ENCODE results near the gene RYR3.
"Not testable (repeated sequence)": the region's sequence is repeated elsewhere in the genome, so short reads cannot be mapped to it uniquely, and the experiment has no call there.

RYR3 gene

GRCh38 chr15:33547876-33548275 lies 237.1 kb downstream of the RYR3 start:
- no peaks in the 10 kb centered on the region for H3K9me3 ChIP-seq (ENCODE audit: control insufficient read depth, insufficient read depth, low read length)
- no peak overlapping the region for H3K9ac ChIP-seq (ENCODE audit: low read depth, low read length)
- H3K4me1 ChIP-seq (ENCODE audit: insufficient read depth, low read length): peaks cover 3% of the 10 kb centered on the region; the same call in 1 of the 2 replicates
- no peaks in the 10 kb centered on the region for H3K36me3 ChIP-seq (ENCODE audit: insufficient read depth, low read length)

- no peaks in the 10 kb centered on the region for H3K9me3 ChIP-seq (ENCODE audit: control insufficient read depth, insufficient read depth, low read length)
- H3K9ac ChIP-seq (ENCODE audit: low read depth, low read length): no peak overlapping the region
- H3K4me1 ChIP-seq (ENCODE audit: insufficient read depth, low read length): peaks cover 3% of the 10 kb centered on the region; the same call in 1 of the 2 replicates
- no peaks in the 10 kb centered on the region for H3K36me3 ChIP-seq (ENCODE audit: insufficient read depth, low read length)
Observed at GRCh38 chr15:33551860-33552259, 241.1 kb downstream of the RYR3 start.

GRCh38 chr15:33553157-33553556 lies 242.4 kb downstream of the RYR3 start:
- Histone ChIP-seq H3K9me3 (ENCODE audit: control insufficient read depth, insufficient read depth, low read length) (no peaks in the 10 kb centered on the region), H3K36me3 (ENCODE audit: insufficient read depth, low read length) (no peaks in the 10 kb centered on the region), H3K4me1 (ENCODE audit: insufficient read depth, low read length) (peaks cover 3% of the 10 kb centered on the region; the same call in 1 of the 2 replicates), H3K9ac (ENCODE audit: low read depth, low read length) (no peak overlapping the region)

- Histone ChIP-seq H3K4me1 (ENCODE audit: insufficient read depth, low read length) (peaks cover 24% of the 10 kb centered on the region), H3K9ac (ENCODE audit: low read depth, low read length) (no peak overlapping the region; the same call in 1 of the 2 replicates), H3K36me3 (ENCODE audit: insufficient read depth, low read length) (no peaks in the 10 kb centered on the region), H3K9me3 (ENCODE audit: control insufficient read depth, insufficient read depth, low read length) (no peaks in the 10 kb centered on the region)
Observed at GRCh38 chr15:33559207-33559890, 248.6 kb downstream of the RYR3 start.

GRCh38 chr15:33561407-33561806 lies 250.6 kb downstream of the RYR3 start:
- Histone ChIP-seq H3K4me1 (ENCODE audit: insufficient read depth, low read length) (peaks cover 24% of the 10 kb centered on the region), H3K9ac (ENCODE audit: low read depth, low read length) (no peak overlapping the region), H3K9me3 (ENCODE audit: control insufficient read depth, insufficient read depth, low read length) (no peaks in the 10 kb centered on the region), H3K36me3 (ENCODE audit: insufficient read depth, low read length) (no peaks in the 10 kb centered on the region)

GRCh38 chr15:33561967-33562366 lies 251.2 kb downstream of the RYR3 start:
- Histone ChIP-seq H3K9ac (ENCODE audit: low read depth, low read length) (no peak overlapping the region), H3K9me3 (ENCODE audit: control insufficient read depth, insufficient read depth, low read length) (no peaks in the 10 kb centered on the region), H3K4me1 (ENCODE audit: insufficient read depth, low read length) (peaks cover 24% of the 10 kb centered on the region), H3K36me3 (ENCODE audit: insufficient read depth, low read length) (no peaks in the 10 kb centered on the region)

GRCh38 chr15:33565094-33565493 lies 254.3 kb downstream of the RYR3 start:
- no peaks in the 10 kb centered on the region for H3K9me3 ChIP-seq (ENCODE audit: control insufficient read depth, insufficient read depth, low read length)
- no peaks in the 10 kb centered on the region for H3K36me3 ChIP-seq (ENCODE audit: insufficient read depth, low read length)
- H3K4me1 ChIP-seq (ENCODE audit: insufficient read depth, low read length): peaks cover 11% of the 10 kb centered on the region

GRCh38 chr15:33567652-33568051 lies 256.9 kb downstream of the RYR3 start:
- no peak overlapping the region for H3K9ac ChIP-seq (ENCODE audit: low read depth, low read length)
- no peaks in the 10 kb centered on the region for H3K4me1 ChIP-seq (ENCODE audit: insufficient read depth, low read length)
- no peaks in the 10 kb centered on the region for H3K36me3 ChIP-seq (ENCODE audit: insufficient read depth, low read length)
- no peaks in the 10 kb centered on the region for H3K9me3 ChIP-seq (ENCODE audit: control insufficient read depth, insufficient read depth, low read length)

More at GRCh38 chr15:33565094-33565493, 254.3 kb downstream of the RYR3 start:
- H3K9ac ChIP-seq (ENCODE audit: low read depth, low read length): no peak overlapping the region

- H3K36me3 ChIP-seq (ENCODE audit: insufficient read depth, low read length): no peaks in the 10 kb centered on the region
- no peak overlapping the region for H3K9ac ChIP-seq (ENCODE audit: low read depth, low read length)
- H3K9me3 ChIP-seq (ENCODE audit: control insufficient read depth, insufficient read depth, low read length): no peaks in the 10 kb centered on the region
- no peaks in the 10 kb centered on the region for H3K4me1 ChIP-seq (ENCODE audit: insufficient read depth, low read length)
Observed at GRCh38 chr15:33569036-33569435, 258.3 kb downstream of the RYR3 start.

- H3K36me3 ChIP-seq (ENCODE audit: insufficient read depth, low read length); H3K9ac ChIP-seq (ENCODE audit: low read depth, low read length); H3K9me3 ChIP-seq (ENCODE audit: control insufficient read depth, insufficient read depth, low read length): not testable (repeated sequence)
Observed at GRCh38 chr15:33577911-33578310, 267.1 kb downstream of the RYR3 start.

GRCh38 chr15:33580526-33580925 lies 269.8 kb downstream of the RYR3 start:
- no peaks in the 10 kb centered on the region for H3K9me3 ChIP-seq (ENCODE audit: control insufficient read depth, insufficient read depth, low read length)
- no peak overlapping the region for H3K9ac ChIP-seq (ENCODE audit: low read depth, low read length)
- peaks cover 17% of the 10 kb centered on the region for H3K4me1 ChIP-seq (ENCODE audit: insufficient read depth, low read length)
- H3K36me3 ChIP-seq (ENCODE audit: insufficient read depth, low read length): no peaks in the 10 kb centered on the region

More at GRCh38 chr15:33577911-33578310, 267.1 kb downstream of the RYR3 start:
- peaks cover 14% of the 10 kb centered on the region; the same call in 1 of the 2 replicates for H3K4me1 ChIP-seq (ENCODE audit: insufficient read depth, low read length)

GRCh38 chr15:33581032-33581431 lies 270.3 kb downstream of the RYR3 start:
- H3K9me3 ChIP-seq (ENCODE audit: control insufficient read depth, insufficient read depth, low read length): no peaks in the 10 kb centered on the region
- no peaks in the 10 kb centered on the region for H3K36me3 ChIP-seq (ENCODE audit: insufficient read depth, low read length)
- no peak overlapping the region for H3K9ac ChIP-seq (ENCODE audit: low read depth, low read length)
- peaks cover 17% of the 10 kb centered on the region for H3K4me1 ChIP-seq (ENCODE audit: insufficient read depth, low read length)

- no peaks in the 10 kb centered on the region for H3K9me3 ChIP-seq (ENCODE audit: control insufficient read depth, insufficient read depth, low read length)
- no peak overlapping the region for H3K9ac ChIP-seq (ENCODE audit: low read depth, low read length)
- H3K36me3 ChIP-seq (ENCODE audit: insufficient read depth, low read length): no peaks in the 10 kb centered on the region
- peaks cover 19% of the 10 kb centered on the region for H3K4me1 ChIP-seq (ENCODE audit: insufficient read depth, low read length)
Observed at GRCh38 chr15:33584797-33585196, 274.0 kb downstream of the RYR3 start.

GRCh38 chr15:33586786-33587697 lies 276.3 kb downstream of the RYR3 start:
- H3K36me3 ChIP-seq (ENCODE audit: insufficient read depth, low read length): no peaks in the 10 kb centered on the region
- H3K4me1 ChIP-seq (ENCODE audit: insufficient read depth, low read length): peaks cover 6% of the 10 kb centered on the region
- H3K9ac ChIP-seq (ENCODE audit: low read depth, low read length): no peak overlapping the region
- no peaks in the 10 kb centered on the region for H3K9me3 ChIP-seq (ENCODE audit: control insufficient read depth, insufficient read depth, low read length)

- H3K9ac ChIP-seq (ENCODE audit: low read depth, low read length): no peak overlapping the region
- H3K4me1 ChIP-seq (ENCODE audit: insufficient read depth, low read length): peaks cover 6% of the 10 kb centered on the region
- no peaks in the 10 kb centered on the region for H3K9me3 ChIP-seq (ENCODE audit: control insufficient read depth, insufficient read depth, low read length)
- H3K36me3 ChIP-seq (ENCODE audit: insufficient read depth, low read length): no peaks in the 10 kb centered on the region
Observed at GRCh38 chr15:33587773-33588172, 277.0 kb downstream of the RYR3 start.
